Retinal pigment epithelial cell (primary cell): ENCODE data around the gene NPM1.
A peak's percentile ranks its signal among the peaks of the same experiment; 100 is the strongest.
"Not testable (repeated sequence)": the region's sequence is repeated elsewhere in the genome, so short reads cannot be mapped to it uniquely, and the experiment has no call there.

Source experiments
- DNase-seq: peaks from one replicate; pipeline ENCODE4 v3.0.0-alpha.2; 2010; ENCODE audit warnings: low read depth
- H3K4me3 ChIP-seq: 2 replicates; pipeline ENCODE4 v1.5.1; 2011; ENCODE audit warnings: mild to moderate bottlenecking, low read length, control low read depth, moderate library complexity
- CTCF ChIP-seq: conservative IDR thresholded peaks from 2 replicates; pipeline ENCODE4 v1.5.1; 2011; ENCODE audit warnings: low read depth, low read length, control low read depth, inconsistent platforms

The NPM1 gene

GRCh38 chr5:171369056-171369455, 18.6 kb upstream of the NPM1 start:
- DNase-seq, result no peak
- H3K4me3 ChIP-seq, result no peak overlapping the region
- no peak for TF ChIP-seq CTCF

GRCh38 chr5:171369898-171370297, 17.8 kb upstream of the NPM1 start:
- DNase-seq, result no peak
- TF ChIP-seq CTCF, result no peak

GRCh38 chr5:171370881-171371280, 16.8 kb upstream of the NPM1 start:
- H3K4me3 ChIP-seq, DNase-seq: not testable (repeated sequence)

More at GRCh38 chr5:171369898-171370297, 17.8 kb upstream of the NPM1 start:
- H3K4me3 ChIP-seq, result no peak overlapping the region

GRCh38 chr5:171371326-171371725, 16.3 kb upstream of the NPM1 start:
- H3K4me3 ChIP-seq, result no peak overlapping the region
- no peak for DNase-seq
- no peak for TF ChIP-seq CTCF

GRCh38 chr5:171379961-171380360, 7.7 kb upstream of the NPM1 start:
- TF ChIP-seq CTCF, result no peak

GRCh38 chr5:171384416-171384815, 3.2 kb upstream of the NPM1 start:
- DNase-seq, H3K4me3 ChIP-seq: not testable (repeated sequence)

More at GRCh38 chr5:171379961-171380360, 7.7 kb upstream of the NPM1 start:
- DNase-seq, result no peak
- H3K4me3 ChIP-seq, result no peak overlapping the region

GRCh38 chr5:171384999-171385398, 2.6 kb upstream of the NPM1 start:
- not testable (repeated sequence) for DNase-seq, H3K4me3 ChIP-seq

GRCh38 chr5:171386006-171386671, 1.5 kb upstream of the NPM1 start:
- no peak for DNase-seq
- no peak overlapping the region for H3K4me3 ChIP-seq
- TF ChIP-seq CTCF, result no peak

- DNase-seq, result no peak
- H3K4me3 ChIP-seq, result peak overlapping the region; percentile 90
- no peak for TF ChIP-seq CTCF
These were observed 746 bp upstream of the NPM1 start for GRCh38 chr5:171386861-171387344.
